GM18508 (cell line): ENCODE measurements around the gene CHAT.

Experiments used
- ATAC-seq: cut with Tn5 transposase; IDR thresholded peaks from one replicate; pipeline ENCODE4 v1.9.1; 2021; ENCODE audit warnings: moderate number of reproducible peaks; ENCODE audit not compliant: insufficient read depth, unreplicated experiment

The CHAT gene

DNA sequence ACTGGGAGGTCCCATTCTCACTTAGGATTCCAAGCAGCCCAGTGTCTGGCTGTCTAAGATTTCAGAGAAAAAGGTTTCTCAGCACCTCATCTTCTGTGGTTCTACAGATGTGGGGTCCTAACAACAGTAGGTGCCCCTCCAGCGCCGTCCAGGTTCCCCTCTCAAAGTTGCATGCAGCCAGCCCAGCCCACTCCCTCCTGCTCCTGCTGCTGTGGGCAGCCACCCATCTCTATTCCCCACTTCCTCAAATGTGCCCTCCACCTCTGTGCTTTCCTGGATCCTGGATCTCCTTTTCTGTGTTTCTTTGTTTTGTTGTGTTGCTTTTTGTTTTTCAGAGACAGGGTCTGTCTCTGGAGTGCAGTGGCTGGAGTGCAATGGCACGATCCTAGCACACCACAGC lies 17.0 kb upstream of the CHAT start:
- no peak for ATAC-seq

DNA sequence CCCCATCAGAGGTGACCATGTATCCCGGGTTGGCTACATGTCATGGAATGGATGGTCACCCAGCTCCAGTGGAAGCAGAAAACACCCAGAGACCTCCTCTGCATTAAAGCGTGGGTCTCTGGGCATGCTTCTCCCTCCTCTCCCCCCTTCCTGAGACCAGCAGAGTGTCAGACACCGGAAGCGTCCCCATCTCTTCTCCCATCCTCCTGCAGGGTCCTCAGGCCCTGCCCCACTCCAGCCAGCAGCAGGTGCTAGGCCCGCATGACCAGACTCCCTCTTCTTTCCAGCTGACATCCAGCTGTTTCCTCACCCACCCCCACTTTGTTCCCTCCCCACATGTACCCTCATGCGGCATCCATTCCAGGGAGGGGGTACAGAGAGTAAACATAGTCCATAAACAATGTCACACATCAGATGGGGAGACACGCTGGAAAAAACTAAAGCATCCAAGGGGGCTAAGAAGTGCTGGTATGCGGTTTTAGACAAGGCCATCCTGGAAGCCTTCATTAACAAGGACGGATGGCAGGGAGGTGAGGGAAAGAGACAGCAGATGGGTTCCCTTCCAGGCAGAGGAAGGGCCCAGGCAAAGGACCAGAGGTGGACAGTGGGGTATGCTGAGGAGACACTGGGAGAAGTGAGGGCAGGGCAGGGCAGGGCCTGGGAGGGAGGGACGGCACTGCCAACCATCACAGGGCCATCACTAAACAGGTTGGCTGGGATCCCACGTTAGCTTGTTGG lies 16.2 kb upstream of the CHAT start:
- no peak for ATAC-seq

DNA sequence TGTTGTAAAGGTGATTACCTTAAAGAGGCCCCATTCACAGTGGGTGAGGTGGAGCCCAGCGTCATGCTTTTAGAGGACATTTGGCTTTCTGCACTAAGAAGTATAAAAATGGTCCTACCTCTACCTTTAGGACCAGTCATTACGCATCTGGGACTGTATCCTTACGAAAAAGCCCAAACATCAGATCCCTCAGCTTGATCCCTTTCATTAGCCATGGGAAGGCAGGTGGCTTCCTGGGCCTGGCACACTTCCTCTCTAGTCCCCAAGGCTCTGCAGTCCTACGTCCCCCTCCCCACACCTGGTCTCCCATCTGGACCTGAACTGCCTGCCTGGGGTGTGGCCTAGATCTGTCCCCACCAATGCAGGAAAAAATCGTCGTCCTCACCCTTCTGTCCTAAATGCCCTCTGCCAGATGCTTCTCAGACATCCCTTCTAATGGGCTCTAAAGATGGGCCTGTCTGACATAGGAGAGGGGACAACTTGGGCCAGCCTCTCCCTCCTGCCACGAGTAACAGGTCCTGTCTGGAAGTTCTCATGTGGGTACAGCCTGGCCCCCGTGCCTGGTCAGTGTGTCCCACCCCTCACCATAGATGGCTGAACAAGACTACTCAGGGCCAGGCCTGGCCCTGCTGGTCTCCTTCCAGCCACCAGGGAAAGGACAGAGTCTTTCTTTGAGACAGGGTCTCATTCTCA lies 15.5 kb upstream of the CHAT start:
- ATAC-seq = no peak

DNA sequence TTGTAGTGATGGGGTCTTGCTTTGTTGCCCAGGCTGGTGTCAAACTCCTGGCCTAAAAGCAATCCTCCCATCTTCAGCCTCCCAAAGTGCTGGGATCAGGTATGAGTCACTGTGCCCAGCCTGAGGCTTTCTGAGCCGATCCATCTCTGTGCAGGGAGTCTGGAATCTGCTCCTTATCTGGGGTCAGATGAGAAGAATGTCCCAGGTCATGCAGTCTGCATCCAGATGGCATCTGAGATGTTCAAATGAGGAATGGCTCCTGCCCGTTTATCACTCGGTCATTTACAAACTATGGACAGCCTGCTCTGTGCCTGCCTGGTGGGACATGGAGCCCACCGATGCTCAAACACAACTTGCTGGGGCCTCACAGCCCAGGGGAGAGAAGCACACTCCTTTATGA lies 14.9 kb upstream of the CHAT start:
- ATAC-seq = no peak

DNA sequence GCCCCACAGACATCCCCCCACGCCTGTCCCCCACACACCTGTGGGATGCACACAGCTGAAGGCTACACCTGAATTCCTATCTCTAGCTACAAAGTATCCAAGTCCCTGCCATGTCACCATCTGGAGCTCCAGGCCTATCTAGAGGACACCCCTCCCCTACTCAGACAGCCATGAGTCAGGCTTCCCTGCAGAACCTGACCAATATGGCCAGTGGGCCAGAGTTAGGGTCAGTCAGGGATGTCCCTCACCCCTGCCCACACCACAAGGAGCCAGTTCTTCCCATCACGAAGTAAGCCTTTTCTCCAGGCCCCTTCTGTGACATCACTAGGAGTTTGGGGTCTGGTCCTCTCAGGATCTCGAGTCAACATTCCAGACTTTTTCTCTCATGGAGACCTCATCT lies 14.3 kb upstream of the CHAT start:
- no peak for ATAC-seq

DNA sequence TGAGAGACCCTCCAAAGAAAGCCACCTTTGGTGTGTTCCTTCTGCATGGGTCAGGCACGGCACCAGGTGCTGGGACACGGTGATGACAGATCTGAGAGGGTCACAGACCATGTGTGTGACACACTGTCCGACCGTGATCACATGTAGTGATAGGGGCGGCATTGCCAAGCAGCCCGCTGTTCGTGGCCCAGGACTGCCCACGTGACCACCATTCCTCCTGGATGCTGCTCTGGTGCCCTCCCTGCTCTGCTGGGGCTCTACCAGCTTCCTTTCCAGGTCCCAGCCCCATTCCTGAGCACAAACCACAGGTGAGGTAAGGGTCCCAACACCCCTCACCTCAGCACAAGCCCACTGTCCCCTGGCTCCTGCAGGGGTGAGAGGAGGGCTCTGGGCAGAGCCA lies 13.8 kb upstream of the CHAT start:
- ATAC-seq = no peak

DNA sequence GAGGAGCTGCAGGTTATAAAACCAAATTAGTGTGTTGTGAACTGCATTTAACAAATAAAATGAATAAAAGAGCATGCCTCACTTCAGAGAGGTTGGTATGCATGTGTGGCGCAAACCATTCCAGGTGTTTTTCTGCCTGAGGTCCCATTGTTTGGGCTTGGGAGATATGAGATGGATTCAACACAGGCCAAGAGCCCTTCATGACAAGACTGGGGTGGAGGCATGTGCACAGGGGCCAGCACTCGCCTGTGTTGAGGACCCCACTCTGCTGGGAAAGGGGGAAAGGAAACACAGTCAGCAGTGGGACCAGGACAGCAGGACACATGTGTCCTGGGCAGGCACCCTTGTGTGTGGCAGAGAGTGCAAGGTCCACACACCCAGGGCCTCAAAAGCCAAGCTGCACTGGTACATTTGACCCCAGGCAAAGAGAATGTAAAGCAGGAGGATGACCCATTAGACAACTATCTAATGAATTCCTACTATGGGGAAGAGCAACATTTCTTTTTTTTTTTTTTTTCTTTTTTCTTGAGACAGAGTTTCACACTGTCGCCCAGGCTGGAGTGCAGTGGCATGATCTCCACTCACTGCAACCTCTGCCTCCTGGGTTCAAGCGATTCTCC lies 12.9 kb upstream of the CHAT start:
- no peak for ATAC-seq

DNA sequence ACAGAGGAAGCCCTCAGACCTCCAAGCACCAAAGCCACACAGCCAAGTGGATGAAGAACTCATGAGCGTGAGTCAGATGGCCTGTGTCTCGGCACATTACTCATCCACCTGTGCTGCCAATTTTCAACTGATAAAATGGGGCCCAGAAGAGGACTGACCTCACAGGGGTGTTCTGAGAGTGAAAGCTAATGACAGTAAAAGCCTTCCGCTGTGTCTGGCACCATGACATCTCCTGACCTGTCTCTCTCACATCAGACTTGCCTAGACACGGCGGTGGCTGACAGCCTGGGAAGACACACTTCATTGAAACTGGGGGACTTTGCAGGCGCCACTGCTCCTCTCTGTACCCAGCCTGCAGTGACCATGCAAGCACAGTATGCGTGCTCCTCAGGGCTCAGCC lies 12.0 kb upstream of the CHAT start:
- ATAC-seq = no peak

DNA sequence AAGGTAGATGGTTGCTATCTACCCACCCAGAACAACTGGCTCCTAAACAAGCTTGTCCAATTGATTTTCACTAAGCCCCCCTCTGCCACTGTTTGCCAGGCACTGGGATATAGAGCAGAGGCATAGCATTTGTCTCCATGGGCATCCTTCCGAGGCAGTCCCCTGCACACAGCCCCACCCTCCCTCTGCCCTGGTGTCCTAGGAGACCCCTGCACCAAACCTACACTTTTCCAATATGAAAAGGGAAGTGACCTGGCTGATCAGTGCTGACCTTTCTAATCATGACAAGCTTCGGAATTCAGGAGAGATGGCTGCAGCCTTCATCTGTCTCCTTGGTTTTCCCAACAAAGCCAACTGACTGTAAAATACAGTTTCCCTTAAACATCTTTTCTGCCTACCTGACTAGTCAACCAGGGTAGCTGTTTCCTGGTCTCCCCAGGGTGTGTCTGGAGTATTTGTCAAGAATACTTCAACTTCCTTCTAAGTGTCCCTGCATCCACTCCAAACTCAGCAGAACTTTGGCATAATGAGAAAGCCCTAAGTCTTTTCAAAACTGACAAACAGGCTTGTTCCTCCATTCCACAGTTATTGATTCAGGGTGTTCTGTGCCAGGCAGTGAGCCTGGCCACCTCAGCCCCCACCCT lies 11.3 kb upstream of the CHAT start:
- ATAC-seq = no peak

DNA sequence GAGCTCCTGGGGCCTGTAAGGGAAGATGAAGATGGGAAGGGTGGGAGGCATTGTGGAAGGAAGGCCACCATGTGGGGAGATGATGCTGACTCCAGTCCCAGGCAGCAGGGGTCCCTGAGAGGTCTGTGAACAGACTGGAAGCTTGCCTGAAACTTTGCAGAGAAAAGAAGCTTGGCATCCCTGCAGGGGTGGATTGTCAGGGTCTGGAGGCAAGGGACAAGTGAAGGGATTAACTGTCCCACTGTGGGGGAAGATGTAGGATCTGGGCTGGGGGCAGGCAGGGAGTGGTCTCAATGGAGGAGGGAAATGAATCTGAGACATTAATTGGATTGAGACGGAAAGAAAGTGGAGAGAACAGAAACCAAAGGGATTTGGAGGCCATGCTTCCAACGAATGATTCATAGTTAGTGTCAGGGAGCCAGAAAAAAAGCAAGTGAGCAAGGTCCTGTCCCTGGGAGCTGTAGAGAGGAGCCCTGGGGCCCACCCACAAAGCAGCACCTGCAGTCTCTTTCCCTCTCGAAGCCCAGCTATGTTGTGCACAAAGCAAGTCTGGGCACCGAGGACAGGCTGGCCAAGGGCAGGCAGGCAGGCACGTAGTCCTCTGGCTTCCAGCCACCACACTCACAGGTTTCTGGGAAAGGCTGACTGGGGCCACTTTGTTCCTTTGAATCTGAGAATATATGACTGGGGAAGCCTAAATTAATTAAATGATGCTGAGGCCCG lies 8.5 kb upstream of the CHAT start:
- no peak for ATAC-seq

DNA sequence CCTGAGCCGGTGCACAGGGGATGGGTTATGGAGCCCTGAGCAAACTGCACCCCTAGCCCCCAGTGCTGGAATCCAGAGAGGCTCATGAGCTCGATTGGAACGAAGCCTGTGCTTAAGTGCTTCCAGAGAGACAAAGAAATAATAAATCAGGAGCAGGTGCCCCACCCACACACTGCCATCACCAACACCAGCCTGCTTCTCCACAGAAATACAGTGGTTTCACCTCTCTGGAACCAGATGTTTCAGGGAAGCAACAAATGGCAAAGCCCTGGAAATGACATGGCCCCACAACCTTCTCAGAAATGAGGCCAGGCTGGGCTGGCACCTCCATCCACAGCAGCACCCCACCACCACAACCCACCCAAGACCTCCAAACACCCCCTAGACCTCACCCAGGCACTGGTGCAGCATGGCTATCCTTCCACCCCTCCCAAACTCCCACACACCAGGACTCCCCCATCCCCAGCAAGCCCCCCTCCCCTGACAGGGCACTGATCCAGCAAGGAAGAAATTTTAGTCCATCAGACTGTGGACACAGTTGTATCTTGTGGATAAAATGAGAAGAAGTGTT lies 7.8 kb upstream of the CHAT start:
- no peak for ATAC-seq

DNA sequence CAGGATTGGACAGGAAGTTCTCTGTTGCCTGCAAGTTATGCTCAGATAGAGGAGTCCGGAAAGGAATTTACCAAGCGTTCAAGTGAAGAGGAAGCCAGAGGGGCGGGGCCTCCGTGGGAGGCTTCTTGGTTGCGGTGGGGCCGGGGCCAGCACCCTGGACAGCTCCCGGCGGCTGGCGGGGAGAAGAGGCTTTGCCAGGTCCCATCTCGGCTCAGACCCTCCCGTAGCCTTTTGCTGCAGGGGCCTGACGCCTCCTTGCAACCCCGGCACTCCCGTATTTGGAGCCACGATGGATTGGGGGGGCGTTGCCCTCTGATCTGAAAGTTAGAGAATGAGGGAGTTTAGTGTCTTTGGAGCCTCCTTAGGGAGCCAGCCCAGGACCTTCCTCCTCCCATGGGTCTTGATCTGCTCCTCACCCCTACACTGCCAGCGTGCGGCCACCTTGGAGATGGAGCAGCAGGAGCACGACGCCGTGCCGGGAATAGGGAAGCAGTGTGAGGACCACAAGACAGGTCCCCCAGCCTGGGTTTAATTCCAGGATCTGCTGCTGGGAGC lies 6.8 kb upstream of the CHAT start:
- no peak for ATAC-seq

DNA sequence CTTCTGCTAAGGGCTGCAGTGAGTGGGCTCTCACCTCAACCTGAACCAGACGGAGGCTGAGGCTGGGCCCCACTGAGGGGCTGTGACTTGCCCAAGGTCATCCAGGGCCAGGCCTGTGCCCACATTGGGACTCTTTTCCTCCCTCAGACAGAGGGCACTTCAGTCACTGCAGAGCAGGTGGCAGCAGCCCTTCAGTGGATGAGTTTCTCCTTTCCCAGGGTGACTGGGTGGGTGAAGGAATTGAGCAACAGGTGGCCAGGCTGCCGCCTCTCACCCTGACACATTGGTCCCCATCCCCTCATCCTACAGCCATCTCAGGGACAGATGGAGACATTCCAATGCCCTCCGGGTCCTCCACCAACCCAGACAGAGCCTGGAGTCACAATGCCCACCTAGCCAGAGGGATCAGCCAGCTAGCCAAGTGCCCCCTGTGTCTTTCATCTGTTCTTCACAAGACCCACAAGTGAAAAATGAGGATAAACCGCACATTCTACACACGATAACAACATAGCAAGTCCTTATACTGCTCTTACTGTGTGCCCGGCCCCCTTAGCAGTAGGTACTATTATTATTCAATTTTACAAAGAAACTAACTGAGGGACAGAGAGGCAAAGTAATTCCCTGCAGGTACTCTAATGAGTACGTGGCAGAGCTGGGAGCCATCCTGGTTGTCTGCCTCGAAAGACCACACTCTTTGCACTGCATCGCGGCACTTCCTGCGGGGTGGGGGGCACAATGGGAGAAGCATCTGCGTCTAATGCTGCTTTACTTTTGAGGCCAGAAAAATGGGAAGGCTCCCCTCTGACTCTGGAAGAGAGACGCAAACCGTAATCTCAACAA lies 5.5 kb upstream of the CHAT start:
- ATAC-seq = no peak

DNA sequence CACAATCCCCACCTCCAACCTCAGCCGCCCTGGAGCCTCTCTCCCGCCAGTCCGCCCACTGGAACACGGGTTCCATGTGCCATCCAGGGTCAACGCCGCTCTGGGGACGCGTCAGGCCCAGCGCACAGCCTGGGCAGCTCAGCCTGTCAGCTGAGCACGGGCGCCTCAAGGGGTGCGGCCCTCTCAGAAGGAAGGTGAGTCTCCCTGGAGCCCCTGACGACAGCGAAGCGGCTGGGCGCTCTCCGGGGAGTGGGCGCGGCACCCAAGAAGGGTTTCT lies 4.9 kb upstream of the CHAT start:
- no peak for ATAC-seq

DNA sequence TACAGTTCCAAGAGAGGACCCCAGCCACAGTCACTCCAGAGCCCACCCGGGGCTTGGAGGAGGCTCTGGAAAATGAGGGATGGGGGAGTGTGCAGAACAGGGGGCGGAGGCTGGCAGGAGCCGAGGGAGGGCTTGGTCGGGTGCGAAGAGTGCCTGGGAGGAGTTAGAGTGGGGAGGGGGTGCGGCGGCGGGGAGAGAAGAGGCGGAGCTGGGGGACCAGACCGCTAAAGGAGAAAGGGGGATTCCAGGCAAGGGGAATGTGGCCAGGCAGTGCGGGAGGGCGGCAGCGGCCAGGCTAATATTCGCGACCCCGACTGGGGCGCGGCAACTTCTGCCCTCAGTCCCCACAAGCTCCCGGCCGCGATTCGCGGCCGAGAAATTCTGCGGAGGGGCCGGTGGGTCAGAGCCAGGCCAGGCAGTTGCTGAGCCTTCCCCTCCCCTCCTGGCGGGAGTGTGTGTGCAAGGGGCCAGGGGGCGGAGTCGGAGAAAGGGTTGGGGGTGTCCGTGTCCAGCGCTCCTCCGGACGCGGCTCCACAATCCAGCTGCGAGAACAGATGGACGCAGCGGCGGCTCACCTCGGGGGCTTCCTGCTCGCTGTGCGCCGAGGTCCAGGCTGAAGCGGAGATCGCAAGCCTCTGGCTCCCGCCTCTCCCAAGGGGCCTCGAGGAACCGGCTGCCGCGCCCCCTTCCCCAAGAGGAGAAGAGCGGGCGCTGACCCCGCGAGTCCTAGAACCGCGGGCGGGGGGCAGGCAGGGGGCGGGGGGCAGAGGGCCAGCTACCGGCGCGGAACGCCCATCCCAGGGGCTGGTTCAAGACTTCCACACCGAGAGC lies 4.3 kb upstream of the CHAT start:
- ATAC-seq = no peak

DNA sequence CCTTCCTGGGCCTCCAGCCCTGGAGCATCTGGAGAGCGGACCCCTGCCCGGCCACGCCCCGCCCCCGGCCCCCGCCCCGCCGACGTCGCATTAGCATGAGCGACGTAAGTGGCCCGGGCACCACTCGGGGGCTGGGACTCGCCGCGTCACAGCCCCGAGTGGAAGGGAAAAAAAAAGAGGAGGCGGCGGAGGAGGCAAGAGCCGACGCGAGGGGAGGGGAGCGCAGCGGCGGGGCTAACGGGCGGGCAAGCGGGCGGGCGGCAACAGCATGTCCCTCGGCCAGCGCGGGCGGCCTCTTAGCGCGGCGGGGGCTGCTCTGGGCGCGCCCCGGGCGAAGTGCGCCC lies 3.8 kb upstream of the CHAT start, which contains the start of gene SLC18A3:
SLC18A3 (plus strand) TSS at position 197 of the 344 bp plus-strand sequence. CDS start 431 bp downstream, outside the sequence.
- ATAC-seq = no peak

DNA sequence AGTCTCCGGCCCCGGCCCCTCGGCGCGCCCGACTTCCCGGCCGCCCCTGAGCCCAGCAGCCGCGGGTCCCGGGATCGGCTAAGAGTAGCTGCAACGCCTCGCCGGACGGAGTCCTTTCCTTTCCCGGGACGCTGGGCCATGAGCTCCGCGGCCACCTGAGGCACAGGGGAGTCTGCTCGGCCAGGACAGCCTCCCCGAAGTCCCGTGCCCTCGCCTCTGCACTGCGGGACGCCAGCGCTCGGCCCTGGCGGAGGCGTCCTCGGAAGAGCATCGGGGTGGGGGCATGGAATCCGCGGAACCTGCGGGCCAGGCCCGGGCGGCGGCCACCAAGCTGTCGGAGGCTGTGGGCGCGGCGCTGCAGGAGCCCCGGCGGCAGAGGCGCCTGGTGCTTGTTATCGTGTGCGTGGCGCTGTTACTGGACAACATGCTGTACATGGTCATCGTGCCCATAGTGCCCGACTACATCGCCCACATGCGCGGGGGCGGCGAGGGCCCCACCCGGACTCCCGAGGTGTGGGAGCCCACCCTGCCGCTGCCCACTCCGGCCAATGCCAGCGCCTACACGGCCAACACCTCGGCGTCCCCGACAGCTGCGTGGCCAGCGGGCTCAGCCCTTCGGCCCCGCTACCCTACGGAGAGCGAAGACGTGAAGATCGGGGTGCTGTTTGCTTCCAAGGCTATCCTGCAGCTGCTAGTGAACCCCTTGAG lies 3.2 kb upstream of the CHAT start:
- ATAC-seq = no peak
